ENCODE results near the gene MYH1.

DNA sequence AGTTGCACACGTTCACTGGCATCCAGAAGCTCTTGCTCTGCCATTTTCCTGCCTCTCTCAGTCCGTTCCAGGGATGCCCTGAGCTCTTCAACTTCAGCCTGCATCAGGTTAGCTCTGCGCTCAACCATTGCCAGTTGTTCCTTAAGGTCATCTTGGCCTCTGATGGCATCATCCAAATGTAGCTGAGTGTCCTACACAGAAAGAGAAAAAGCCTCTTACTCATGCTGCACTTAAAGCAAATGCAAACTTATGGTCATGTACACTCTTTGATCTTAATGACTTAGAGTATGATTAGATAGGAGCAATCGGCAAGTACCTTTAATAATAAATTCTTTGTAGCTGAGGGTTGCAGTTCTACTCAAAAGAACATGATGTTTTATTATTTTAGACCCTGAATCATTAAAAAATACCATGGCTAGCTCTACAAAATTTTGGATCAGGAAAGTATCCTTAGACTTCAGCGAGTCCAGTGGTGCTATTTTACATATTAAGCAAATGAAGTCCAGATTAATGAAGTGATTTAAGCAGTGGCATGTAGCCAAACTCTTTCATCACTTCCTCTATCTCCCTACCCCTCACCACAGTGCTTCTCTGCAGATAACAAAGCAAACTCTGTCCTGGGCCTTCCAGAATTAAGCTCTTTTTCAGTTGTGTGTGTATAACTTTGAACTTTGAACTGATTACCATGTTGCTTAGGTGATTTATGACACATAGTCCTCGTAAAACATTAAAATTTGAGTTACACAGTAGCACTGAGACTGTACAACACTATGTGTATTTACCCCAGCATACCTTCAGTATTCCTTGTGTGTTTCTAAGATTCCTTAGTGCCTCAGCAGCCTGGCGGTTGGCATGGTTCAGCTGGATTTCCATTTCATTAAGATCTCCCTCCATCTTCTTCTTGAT, 71.1 kb downstream of the MYH1 start:
- TF ChIP-seq POLR2A (IDR thresholded peaks at IDR 0.05) = no peak
- TF ChIP-seq, protein P1, sequence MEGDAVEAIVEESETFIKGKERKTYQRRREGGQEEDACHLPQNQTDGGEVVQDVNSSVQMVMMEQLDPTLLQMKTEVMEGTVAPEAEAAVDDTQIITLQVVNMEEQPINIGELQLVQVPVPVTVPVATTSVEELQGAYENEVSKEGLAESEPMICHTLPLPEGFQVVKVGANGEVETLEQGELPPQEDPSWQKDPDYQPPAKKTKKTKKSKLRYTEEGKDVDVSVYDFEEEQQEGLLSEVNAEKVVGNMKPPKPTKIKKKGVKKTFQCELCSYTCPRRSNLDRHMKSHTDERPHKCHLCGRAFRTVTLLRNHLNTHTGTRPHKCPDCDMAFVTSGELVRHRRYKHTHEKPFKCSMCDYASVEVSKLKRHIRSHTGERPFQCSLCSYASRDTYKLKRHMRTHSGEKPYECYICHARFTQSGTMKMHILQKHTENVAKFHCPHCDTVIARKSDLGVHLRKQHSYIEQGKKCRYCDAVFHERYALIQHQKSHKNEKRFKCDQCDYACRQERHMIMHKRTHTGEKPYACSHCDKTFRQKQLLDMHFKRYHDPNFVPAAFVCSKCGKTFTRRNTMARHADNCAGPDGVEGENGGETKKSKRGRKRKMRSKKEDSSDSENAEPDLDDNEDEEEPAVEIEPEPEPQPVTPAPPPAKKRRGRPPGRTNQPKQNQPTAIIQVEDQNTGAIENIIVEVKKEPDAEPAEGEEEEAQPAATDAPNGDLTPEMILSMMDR (IDR thresholded peaks at IDR 0.05) = no peak

All from testis (tissue), 2 donors.